T-helper 9 cell (primary cell): ENCODE results near the gene BUB1B.

Source experiments
- DNase-seq: peaks from one replicate; pipeline ENCODE4 v3.0.0-alpha.2; 2020

Gene BUB1B

DNA sequence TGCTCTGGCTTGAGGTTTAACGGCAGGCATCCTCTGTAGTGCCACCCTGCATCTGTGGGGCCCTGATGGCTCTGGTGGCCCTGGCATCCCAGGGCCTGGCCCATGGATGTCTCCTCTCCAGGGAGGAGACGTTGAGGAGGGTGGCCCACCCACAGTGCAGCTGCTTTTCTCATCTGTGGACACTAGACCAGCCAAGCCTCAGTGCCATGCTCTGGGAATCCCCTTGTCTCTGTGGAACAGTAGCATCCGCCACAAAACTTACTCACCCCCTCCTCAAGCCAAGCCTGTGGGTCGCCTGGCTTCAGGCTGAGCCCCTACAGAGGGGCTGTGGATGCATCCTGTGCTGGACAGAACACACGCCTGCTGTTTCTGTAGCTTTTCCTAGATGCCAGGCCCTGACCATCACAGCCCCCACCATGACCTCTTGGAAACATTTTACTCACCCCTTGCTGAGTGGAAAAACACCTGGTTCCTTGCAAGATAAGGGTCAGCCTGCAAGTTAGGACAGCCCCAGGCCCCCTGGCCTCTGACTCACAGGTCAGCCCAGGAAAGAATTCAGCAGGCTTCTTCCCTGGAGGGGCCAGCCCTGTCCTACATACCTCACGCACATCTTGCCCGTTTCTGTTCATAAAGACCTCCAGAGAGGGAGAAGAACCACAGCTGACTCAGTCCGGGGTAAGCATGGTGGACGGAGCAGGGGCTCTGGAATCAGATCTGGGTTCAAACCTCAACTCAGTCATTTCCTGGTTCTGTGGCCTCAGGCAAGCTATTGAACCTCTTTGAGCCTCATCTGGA lies 97.0 kb downstream of the BUB1B start:
- DNase-seq, result no peak

DNA sequence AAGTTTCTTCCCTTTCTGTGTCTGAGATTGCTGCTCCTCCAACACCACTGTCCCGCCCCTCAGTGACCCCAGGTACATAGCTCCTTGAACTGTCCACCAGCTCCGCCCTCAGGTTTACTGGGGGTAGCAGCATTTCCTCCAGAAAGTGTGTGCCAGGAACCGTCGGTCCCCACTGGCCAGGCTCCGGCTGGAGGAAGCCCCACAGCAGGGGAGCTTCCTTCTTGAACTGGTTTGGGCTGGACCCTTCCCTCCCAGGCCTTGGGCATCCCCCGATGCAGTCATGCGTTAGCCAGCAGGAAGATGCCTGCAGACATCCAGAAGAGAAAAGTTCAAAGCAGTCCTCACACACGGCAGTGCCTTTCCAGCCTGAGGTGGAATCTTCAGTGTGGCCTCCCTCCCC lies 97.7 kb downstream of the BUB1B start:
- no peak for DNase-seq

DNA sequence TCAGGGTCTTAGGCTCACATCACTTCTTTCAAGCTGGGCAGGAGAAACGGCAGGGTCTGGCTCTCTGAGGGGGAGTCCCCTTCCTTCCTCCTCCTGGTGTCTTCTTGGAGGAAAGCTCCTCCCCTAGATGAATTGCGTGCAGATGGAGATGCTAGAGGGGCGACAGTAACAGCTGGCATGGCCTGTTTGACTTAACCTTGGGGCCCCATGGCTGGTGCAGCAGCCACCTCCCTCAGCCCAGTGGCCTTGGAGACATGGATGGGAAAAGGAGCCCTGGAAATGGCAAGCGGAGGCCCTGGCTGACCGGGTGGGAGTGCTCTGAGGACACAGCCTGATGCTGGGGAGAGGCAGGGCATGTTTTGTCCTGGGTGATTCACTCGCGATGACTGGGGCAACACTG lies 98.2 kb downstream of the BUB1B start:
- DNase-seq, result no peak

DNA sequence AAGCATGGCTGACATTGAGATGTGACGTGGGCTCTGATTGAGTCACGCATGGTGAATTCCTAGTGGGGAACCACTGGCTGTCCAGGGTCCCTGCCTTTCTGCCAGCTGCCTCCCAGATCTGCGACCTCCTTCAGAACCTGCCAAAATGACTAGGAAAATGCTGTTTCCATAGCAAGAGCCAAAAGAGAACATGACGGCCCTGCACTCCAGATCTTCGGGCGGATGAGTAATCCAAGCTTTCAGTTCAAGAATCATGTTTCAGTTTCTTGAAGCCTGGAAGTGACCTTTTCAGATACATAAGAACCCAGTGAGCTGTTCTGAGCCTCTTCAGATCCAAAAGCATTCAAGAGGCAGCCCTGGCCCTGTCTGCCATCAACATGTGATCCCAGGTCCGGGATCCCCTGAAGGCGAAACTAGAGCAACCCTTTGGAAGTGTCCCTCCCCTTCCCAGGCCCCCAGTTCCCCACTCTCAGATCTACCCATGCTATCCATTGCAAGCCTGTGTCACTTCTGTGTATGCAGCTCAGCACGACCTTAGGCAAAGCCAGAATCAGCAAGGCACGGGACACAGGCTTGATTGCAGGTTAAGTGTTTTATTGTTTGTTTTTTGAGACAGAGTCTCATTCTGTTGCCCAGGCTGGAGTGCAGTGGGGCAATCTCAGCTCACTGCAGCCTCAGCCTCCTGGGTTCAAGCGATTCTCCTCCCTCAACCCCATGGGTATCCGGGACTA lies 102.3 kb downstream of the BUB1B start:
- DNase-seq, result no peak

DNA sequence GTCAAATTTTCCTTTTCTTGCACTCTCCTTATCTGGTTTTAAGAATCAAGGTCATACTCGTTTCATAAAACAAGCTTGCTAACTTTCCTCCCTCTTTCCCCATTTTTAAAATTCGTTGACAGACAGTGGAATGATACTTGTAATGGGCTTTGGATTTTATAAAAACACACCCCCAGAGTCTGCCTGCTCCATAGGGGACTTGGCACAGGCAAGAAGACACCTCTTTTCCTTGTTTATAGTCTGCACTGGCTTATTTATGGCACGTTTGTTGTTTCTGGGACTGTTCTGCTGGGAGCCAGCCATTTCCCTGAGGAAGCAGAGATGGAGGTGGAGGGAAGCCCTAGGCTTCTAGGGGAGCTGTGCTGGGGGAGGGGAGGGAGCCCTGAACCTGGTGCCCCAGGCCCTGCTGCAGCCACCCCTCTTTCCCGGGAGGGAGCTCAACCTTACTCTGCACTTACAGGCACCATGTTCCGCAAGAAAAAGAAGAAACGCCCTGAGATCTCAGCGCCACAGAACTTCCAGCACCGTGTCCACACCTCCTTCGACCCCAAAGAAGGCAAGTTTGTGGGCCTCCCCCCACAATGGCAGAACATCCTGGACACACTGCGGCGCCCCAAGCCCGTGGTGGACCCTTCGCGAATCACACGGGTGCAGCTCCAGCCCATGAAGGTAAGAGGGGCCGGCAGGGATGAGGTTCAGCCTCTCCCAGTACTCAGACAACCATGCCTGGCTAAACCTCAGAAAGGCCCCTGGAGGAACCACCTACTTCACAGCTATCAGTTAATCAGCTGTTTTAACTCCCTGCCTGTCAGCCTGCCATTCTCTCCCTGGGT lies 103.7 kb downstream of the BUB1B start:
- no peak for DNase-seq

DNA sequence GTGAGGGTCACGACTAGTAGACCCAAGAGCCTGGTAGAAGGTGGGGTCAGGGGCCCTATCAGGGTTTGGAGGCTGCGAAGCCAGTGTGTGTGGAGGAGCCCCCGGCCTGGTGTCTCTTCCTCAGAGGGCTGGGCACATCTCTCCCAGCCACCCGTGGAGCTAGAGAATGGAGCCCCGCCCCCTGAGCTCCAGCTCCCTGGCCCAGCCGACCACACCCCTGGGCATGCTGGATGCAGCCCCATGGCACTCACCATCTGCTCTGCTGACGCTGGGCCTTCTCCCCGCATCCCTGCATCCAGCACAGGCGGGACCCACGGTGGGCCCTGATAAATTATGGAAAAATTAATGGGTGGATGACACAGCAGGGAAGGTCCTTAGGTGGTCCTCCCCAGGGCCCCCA lies 104.5 kb downstream of the BUB1B start:
- DNase-seq, result no peak

DNA sequence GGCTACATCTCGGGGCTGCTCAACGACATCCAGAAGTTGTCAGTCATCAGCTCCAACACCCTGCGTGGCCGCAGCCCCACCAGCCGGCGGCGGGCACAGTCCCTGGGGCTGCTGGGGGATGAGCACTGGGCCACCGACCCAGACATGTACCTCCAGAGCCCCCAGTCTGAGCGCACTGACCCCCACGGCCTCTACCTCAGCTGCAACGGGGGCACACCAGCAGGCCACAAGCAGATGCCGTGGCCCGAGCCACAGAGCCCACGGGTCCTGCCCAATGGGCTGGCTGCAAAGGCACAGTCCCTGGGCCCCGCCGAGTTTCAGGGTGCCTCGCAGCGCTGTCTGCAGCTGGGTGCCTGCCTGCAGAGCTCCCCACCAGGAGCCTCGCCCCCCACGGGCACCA lies 105.0 kb downstream of the BUB1B start:
- no peak for DNase-seq

DNA sequence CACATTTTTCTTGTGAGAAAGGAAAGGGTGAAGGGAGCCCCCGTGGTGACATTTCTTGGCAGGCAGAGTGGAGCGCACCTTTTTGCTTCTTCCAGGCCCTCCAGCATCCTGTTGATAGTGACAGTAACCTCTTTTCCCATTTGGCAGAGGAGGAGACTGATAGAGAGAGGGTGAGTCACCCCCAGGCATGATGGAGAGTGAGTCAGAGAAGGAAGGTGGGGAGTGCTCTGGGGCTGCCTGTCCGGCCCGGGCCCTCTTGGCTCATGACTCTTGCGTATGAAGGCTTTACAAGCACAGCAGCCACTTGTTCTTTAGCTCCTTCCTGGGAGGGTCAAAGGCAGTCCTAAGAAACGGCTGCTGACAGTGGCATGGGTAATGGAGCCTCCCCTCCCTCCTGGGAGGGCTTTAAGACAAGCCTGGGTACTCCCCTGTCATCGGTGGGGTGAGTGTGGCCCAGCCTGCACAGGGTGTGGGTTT lies 106.0 kb downstream of the BUB1B start:
- no peak for DNase-seq

DNA sequence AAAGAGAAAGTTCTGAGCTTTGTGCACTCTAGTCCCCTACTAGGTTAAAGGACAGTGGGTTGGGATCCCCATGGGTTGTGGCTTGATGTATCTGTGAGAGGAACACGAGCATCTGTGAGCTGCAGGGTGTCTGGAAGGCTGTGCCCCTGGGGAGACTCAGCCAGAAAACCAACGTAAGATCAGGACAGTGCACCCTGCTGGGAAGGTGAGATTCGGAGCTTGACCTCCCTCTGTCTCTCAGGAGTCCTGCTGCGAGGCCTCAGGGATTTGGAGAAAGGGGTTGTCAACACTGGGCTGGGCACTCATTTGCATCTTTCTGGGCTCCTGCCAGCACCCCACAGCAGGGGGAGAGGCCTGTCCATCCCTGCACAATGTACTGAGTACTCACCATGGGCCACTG lies 106.8 kb downstream of the BUB1B start:
- DNase-seq, result no peak

DNA sequence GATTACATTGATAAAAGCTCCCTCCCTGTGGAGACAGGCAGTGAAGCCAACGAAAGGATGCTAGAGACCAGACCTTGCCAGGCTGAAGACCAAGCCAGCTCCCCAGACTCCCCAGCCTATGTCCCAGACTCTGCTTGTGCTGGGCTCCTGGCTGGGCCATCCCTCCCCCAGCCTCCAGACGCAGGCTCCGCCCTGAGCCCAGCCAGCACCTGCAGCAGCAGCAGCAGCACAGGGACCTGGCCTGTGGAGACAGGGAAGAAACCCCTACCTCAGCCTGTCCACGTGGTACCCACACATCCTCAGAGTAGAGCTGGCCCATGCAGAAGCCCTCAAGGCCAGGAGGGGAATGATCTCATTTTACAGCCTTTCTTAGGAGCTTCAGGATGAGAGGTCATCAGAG lies 108.7 kb downstream of the BUB1B start:
- DNase-seq, result no peak

DNA sequence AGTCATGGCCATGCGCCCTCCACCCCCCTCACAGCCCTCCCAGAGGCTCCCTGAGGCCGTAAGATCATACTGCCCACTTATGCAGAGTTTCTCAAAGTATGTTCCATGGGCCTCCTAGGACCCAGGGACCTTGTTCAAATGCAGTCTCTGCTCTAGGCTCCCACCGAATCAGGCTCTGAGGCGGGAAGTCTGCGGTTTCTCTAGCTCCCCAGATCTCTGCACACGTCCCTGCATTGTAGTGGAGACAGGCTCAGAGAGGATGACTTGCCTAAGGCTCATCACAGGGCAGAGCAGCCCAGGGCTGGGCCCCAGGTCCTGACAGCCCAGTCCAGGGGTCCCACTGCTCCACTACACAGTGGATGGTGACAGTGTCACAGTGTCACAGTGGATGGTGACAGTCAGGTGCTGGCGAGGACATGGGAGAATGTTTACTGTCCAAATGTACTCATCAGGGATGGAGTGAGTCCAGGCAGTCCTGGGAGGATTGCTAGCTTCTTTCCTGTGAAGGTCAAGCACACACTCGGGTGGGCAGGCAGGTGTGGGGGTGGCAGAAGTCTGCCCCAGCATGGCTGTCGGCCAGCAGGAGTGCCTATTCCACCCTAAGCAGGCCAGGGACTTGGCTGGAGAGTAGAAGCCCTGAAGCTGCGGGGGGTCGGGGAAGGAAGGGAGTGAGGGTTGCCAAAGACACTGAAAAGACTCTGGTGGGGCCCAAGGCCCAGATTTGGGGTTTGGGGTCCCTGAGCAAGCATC lies 109.6 kb downstream of the BUB1B start:
- DNase-seq, result no peak
